ENCODE results near the gene CDH23. TPM values are rescaled to one million over a fixed set of nuclear protein-coding genes. Genes with fewer than 3 reads are reported as not detected.

CDH23 gene
- 10 to 100 TPM; 28.5 to 58.7 TPM for total RNA-seq

GRCh38 chr10:71396711-71397295 lies at the start of gene CDH23:
Gene CDH23 (plus strand): TSS chr10:71396920. CDS start chr10:71439832, 42,912 bp downstream.
- H3K9me3 ChIP-seq = no peaks in the 10 kb centered on the region
- WGBS, 2 donors = 1% methylated on average over 32 to 77 of the region's 91 CpGs
- H3K27ac ChIP-seq = peak within 1 kb of the TSS; percentile 9 to 62 (median 44)
- intact Hi-C loops (cut with DNase I) = loop anchor here (5.0 kb wide), 1 partner anchor 170 kb away; no protein-coding TSS in a partner anchor
- no peaks in the 10 kb centered on the region for H3K36me3 ChIP-seq (replicated peaks in 1 of 2; ENCODE audit: insufficient read depth in 1 of 2, low read depth in 2 of 2)
- peak; percentile 48 for ATAC-seq
- peaks cover 15% of the 10 kb centered on the region for H3K4me1 ChIP-seq
- peak in 2 of 4 donors; percentile 39 to 59 for DNase-seq
- no peak for TF ChIP-seq POLR2A (IDR thresholded peaks at IDR 0.05)
- TF ChIP-seq CTCF (IDR thresholded peaks at IDR 0.05) = no peak
- peak within 1 kb of the TSS in 1 of 2 donors; percentile 7 for H3K4me3 ChIP-seq
- H3K27me3 ChIP-seq = no peaks in the 10 kb centered on the region

- H3K27me3 ChIP-seq = no peaks in the 10 kb centered on the region
- intact Hi-C loops (cut with DNase I) = no loop called here
- no peak for TF ChIP-seq CTCF (IDR thresholded peaks at IDR 0.05)
- no peak for TF ChIP-seq POLR2A (IDR thresholded peaks at IDR 0.05)
- H3K27ac ChIP-seq = no peak overlapping the region
- H3K36me3 ChIP-seq (replicated peaks in 1 of 2; ENCODE audit: insufficient read depth in 1 of 2, low read depth in 2 of 2) = no peaks in the 10 kb centered on the region
- no peak for DNase-seq
- H3K4me1 ChIP-seq = no peaks in the 10 kb centered on the region
- H3K9me3 ChIP-seq = no peaks in the 10 kb centered on the region
- ATAC-seq = no peak
- WGBS, 2 donors = 80 to 88% methylated on average over 14 of the region's 14 CpGs
- H3K4me3 ChIP-seq = no peak overlapping the region
Measured at GRCh38 chr10:71347587-71348395, 48.9 kb upstream of the CDH23 start.

- no peak for DNase-seq
- ATAC-seq = no peak
- intact Hi-C loops (cut with DNase I) = no loop called here
- no peaks in the 10 kb centered on the region for H3K27me3 ChIP-seq
- H3K27ac ChIP-seq = no peak overlapping the region
- H3K4me1 ChIP-seq = no peaks in the 10 kb centered on the region
- H3K4me3 ChIP-seq = no peak overlapping the region
- no peaks in the 10 kb centered on the region for H3K9me3 ChIP-seq
- TF ChIP-seq POLR2A (IDR thresholded peaks at IDR 0.05) (no peak), CTCF (IDR thresholded peaks at IDR 0.05) (no peak)
- 100% methylated on average over 1 of the region's 1 CpG for WGBS, 2 donors
- no peaks in the 10 kb centered on the region for H3K36me3 ChIP-seq (replicated peaks in 1 of 2; ENCODE audit: insufficient read depth in 1 of 2, low read depth in 2 of 2)
Measured at GRCh38 chr10:71348850-71349249, 47.9 kb upstream of the CDH23 start.

- DNase-seq (no peak), ATAC-seq (no peak)
- Histone ChIP-seq H3K4me1 (no peaks in the 10 kb centered on the region), H3K36me3 (replicated peaks in 1 of 2; ENCODE audit: insufficient read depth in 1 of 2, low read depth in 2 of 2) (no peaks in the 10 kb centered on the region), H3K27ac (no peak overlapping the region), H3K27me3 (no peaks in the 10 kb centered on the region), H3K4me3 (no peak overlapping the region), H3K9me3 (no peaks in the 10 kb centered on the region)
- WGBS, 2 donors = 95 to 100% methylated on average over 5 to 7 of the region's 7 CpGs
- intact Hi-C loops (cut with DNase I) = no loop called here
- TF ChIP-seq POLR2A (IDR thresholded peaks at IDR 0.05) = no peak
Measured at GRCh38 chr10:71349406-71349805, 47.3 kb upstream of the CDH23 start.

GRCh38 chr10:71351087-71351486 lies 45.6 kb upstream of the CDH23 start:
- H3K4me3 ChIP-seq = no peak overlapping the region
- H3K4me1 ChIP-seq = no peaks in the 10 kb centered on the region
- no peak for DNase-seq
- intact Hi-C loops (cut with DNase I) = no loop called here
- H3K36me3 ChIP-seq (replicated peaks in 1 of 2; ENCODE audit: insufficient read depth in 1 of 2, low read depth in 2 of 2) = peaks cover 0 to under 1% of the 10 kb centered on the region in 2 donors
- WGBS, 2 donors = 83 to 87% methylated on average over 2 to 6 of the region's 6 CpGs
- no peak for TF ChIP-seq POLR2A (IDR thresholded peaks at IDR 0.05)
- no peak for TF ChIP-seq CTCF (IDR thresholded peaks at IDR 0.05)
- ATAC-seq = no peak
- no peaks in the 10 kb centered on the region for H3K9me3 ChIP-seq
- no peaks in the 10 kb centered on the region for H3K27me3 ChIP-seq
- H3K27ac ChIP-seq = no peak overlapping the region
